Left hindlimb (tissue), 1 donor: ENCODE data around the gene TMEM151B.

Experiments used
- DNase-seq: peaks from one replicate; pipeline ENCODE4 v3.0.0-alpha.2; 2018

TMEM151B gene

DNA sequence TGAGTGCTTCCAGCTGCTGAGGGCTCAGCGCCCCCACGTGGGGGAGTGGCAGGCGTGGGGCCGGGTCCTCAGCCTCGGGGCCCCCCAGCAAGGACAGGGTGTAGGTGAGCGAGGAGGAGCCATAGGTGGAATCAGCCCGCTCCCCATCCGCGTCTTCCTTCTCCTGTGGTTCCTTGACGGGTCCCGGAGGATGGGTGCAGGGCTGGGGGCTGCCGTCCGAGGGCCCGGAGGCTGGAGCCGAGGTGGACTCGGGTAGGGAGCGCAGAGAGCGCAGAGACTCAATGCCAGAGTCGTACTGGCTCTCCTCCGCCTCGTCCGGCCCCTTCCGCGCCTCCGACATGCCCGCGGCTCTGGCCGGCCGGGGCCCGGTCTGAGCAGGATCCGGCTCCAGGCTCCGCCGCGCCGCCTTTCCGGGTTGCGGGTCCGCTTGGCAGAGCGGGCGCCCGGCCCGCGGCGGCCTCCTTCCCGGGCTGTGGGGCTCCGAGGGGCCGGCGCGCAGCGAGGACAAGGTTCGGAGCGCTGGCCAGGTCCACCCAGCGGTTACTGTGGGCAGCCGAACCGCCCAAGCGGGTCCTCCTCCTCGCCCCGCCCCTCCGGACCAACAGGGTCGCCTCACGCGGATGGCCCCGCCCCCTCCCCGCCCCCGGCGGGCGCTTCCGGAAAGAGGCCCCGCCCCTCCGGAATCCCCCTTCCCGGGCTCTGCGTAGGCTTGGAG is 5.1 kb upstream of the TMEM151B start, which contains the start of gene NFKBIE:
NFKBIE (minus strand) TSS at position 545 of the 715 bp plus-strand sequence; CDS start at position 340, 205 bp downstream.
- peak; percentile 96 for DNase-seq

DNA sequence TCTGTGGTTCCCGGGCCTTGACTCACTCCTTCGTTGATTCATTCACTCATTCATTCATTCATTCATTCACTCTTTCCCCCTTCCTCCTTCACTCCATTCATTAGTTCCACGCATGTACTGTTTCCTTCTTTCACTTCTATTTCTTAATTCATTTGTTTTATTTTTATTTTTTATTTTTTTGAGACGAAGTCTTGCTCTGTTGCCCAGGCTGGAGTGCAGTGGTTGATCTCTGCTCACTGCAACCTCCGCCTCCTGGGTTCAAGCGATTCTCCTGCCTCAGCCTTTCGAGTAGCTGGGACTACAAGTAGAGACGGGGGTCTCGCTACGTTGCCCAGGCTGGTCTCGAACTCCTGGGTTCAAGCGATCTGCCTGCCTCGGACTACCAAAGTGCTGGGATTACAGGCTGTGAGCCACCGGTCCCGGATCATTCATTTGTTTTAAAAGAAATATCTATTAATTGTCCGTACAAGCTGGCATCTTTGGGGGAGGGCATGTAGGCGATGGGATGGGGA is 4.5 kb upstream of the TMEM151B start:
- no peak for DNase-seq

DNA sequence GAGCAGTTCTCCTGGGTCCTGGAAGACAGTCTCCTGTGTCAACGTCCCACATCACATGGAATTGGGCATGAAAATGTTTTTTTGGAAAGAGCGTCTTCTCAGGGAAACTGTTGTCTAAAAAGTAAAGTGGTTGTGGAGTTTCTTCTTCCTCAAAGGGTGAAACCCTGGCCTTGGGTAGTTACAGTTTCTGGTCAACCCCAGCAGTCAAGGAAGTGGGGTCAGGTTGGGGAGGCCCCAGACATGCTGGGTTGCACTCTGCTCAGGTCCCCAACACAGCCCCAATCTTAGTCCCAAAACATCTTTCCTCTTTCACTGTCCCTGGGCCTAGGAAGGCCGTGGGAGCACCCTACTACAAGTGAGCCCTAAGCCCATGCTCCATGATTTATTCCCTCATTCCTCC is 3.9 kb upstream of the TMEM151B start:
- no peak for DNase-seq

DNA sequence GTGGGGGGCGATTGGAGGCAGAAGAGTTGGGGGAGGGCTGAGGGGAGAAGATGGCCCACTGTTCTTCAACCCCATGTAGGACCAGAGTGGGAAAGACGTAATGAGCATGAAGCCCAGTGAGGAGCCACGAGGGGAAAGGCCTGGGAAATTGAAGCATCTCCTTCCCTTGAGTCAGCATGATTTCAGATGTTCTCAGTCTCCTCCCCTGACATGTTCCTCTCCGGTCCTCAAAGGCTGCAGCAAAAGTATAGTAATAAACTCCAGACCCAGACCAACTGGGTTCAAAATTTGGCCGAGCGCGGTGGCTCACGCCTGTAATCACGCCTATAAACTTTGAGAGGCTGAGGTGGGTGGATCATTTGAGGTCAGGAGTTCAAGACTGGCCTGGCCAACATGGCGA is 3.0 kb upstream of the TMEM151B start:
- DNase-seq, result no peak

DNA sequence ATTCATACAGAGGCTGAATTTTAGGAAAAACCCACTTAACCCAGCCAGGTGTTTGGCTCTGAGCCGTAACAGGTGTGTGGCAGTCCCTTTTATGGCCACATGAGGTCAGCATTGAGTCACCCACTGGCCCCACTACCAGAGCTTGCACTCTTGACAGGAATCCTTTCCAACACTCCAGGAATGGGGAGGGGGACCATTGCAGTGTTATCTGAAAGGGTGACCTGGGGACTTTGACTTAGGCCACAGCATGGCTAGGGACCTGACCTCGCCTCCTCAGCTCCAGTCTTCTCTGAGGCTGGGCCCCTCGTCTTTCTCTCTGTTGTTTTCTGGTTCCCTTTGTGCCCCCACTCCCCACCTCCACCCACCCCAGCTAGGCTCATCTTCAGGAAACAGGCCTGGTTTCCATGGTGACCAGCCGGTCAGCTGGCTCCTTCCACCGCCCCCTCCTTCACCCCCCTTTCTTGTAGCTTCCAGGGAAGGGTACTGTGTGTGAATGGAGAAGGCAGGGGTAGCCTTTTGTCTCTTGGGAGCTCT is 2.1 kb upstream of the TMEM151B start:
- peak; percentile 68 for DNase-seq

DNA sequence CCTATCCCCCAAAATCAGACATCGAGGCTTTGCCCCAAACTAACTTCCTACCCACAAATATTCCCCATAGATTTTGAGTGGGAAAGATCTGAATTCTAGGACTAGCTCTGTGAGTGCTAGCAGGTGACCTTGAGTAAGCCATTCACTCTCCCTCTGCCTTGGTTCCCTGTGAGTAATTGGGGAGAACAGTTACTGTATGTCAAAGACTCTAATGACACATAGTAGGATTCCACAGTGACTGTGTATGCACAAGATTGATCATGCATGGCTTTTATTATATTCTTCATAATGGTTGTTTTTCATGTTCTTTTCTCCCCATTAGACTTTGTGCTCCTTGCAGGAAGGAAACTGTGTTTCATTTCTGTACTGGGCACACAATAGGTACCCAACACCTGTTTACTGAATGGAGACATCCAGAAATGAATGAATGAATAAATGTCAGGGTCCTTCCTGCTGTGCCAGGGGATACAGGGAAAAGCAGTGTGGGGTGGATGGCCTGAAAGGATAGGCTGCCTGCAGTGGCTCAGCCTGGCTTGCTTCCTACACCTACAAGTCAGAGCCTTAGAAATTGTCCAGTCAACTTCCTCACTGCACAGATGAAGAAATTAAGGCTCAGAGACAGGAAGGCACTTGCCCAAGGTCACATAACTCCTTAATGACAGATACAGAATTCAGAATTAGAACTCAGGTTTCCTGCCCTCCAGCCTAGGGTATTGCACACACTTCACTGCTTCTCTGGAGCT is 901 bp upstream of the TMEM151B start:
- no peak for DNase-seq

DNA sequence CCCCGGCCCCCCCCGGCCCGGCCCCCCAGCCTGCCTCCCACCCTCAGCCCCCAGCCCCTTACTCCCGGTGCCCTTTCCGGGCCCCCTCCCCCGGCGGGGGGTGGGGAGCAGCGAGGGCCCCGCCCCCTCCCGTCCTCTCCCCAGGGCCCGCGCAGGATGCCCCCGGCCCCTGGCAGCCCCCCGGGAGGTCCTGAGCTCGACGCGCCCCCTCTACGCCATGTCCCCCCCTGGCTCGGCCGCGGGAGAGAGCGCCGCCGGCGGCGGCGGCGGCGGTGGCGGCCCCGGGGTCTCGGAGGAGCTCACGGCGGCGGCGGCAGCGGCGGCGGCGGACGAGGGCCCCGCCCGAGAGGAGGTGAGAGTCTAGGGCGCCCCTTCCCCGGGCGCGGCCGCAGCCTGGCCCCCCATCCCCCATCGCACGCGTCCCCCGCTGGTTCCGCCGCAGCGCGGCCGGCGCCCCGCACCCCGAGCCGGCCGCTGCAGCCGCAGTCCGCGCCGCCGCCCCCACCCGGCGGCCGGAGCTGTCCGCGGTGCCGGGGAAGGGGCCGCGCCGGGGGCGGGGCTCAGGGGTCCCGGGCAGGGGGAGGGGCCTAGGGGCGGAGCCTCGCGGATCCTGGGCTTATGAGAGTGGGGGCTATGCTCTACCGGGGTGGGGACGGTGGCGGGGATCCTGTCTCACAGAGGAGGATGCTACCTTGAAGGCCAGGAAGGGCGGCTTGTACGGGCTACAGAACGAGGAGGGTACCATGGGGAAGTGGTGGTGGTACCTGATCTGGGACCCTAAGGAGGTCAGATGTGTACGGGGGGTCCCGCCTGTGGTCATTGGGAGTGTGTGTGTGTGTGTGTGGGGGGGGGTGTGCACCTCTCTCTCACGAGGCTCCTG is 516 bp downstream of the TMEM151B start:
- DNase-seq, result no peak

DNA sequence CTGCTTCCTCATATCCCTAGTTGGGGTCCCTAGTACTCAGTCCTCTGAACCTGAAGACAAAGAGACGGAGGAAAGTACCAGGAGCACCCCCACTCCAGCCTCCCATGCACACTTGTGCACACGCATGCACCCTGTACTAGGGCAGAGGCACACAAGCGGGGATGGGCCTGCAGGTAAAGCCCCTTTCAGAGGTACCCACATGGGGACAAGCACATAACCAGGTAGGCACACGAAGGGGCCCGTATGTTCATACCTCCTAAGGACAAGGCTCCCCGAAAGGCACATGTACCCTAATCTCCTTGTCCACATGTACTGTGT is 1.1 kb downstream of the TMEM151B start:
- DNase-seq, result no peak

DNA sequence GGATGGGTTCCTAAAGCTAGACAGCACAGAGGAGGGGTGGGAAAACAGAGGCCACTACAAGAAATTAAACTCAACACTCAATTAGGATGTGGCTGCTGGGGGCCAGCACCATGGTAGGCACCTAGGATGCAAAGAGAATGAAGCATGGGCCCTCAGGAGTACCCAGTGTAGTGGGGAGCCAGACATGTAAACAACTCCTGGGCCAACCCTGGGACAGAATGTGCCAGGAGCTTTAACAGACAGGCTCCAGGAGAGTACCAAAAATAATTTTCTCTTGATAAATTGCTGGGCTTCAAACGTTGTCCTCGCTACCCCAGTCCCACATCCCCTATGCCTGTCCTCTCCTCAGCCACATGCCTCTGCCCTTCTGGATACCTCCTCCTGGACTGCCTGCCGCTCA is 1.7 kb downstream of the TMEM151B start:
- no peak for DNase-seq

DNA sequence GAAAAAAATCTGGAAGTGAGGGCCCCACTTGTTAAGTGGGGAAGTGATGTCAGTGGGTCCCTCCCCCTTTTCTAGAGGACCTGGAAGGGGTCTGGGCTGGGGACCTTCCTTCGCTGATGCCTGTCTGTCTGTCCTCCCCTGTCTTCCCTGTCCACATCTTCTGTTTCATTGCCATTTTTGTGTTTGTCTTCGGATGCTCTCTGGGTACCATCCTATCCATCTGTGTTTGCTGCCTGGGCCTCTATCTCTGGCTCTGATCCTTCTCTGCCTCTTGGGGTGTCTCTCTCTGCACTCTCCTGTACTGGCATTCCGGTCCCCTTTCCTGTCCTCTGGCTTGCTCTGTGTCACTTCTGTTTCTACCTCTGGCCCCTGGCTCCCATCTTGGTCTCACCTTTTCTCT is 2.3 kb downstream of the TMEM151B start:
- DNase-seq, result no peak

DNA sequence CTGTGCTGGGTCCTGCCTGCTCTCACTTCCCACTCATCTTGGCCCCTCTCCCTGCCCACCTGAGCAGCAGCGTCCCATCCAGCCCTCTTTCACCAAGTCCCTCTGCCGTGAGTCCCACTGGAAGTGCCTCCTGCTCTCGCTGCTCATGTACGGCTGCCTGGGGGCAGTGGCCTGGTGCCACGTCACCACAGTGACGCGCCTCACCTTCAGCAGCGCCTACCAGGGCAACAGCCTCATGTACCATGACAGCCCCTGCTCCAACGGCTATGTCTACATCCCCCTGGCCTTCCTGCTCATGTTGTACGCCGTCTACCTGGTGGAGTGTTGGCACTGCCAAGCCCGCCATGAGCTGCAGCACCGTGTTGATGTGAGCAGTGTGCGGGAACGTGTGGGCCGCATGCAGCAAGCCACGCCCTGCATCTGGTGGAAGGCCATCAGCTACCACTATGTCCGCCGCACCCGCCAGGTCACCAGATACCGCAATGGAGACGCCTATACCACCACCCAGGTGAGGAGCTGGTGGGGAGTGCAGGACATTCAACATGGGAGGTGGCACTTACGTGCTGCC is 2.8 kb downstream of the TMEM151B start:
- DNase-seq, result no peak

DNA sequence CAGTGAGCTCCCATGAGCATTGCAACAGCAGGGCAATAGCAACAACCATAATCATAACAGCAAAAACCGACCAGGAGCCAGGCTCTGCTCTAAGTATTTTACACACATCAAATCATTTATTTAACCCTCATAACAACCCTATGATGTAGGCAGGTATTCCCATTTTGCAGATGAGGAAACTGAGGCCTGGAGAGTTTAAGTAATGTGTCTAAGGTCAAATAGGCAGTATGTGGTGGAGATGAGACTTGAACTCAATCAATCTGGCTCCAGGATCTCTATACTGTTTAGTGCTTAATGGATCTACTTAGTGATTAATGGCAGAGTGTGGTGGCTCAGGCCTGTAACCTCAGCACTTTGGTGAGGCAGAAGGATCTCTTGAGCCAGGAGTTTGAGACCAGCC is 3.4 kb downstream of the TMEM151B start:
- no peak for DNase-seq

DNA sequence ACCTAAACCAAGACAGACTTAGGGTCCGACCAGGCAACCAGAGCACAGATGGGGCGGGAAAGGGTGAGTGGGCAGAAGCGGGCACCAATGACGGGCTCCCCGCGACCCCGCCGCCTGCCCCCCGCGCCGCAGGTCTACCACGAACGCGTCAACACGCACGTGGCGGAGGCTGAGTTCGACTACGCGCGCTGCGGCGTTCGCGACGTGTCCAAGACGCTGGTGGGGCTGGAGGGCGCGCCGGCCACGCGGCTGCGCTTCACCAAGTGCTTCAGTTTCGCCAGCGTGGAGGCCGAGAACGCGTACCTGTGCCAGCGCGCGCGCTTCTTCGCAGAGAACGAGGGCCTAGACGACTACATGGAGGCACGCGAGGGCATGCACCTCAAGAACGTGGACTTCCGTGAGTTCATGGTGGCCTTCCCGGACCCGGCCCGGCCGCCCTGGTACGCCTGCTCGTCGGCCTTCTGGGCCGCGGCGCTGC is 5.1 kb downstream of the TMEM151B start:
- no peak for DNase-seq

DNA sequence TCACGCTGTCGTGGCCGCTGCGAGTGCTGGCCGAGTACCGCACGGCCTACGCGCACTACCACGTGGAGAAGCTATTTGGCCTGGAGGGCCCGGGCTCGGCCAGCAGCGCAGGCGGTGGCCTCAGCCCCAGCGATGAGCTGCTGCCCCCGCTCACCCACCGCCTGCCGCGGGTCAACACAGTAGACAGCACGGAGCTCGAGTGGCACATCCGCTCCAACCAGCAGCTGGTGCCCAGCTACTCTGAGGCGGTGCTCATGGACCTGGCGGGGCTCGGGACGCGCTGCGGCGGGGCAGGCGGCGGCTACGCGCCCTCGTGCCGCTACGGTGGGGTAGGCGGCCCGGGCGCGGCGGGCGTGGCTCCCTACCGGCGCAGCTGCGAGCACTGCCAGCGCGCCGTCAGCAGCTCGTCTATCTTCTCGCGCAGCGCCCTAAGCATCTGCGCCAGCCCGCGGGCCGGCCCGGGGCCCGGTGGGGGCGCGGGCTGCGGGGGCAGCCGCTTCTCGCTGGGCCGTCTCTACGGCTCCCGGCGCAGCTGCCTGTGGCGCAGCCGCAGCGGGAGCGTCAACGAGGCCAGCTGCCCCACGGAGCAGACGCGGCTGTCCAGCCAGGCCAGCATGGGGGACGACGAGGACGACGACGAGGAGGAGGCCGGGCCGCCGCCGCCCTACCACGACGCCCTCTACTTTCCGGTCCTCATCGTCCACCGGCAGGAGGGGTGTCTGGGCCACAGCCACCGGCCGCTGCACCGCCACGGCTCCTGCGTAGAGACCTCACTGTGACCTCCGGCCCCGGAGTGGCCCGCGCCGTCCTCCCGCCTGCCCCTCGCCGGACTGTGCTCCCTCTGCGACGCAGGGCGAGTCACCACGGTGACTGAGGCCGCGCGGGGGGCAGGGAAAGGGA is 5.7 kb downstream of the TMEM151B start:
- DNase-seq, result peak; percentile 44

DNA sequence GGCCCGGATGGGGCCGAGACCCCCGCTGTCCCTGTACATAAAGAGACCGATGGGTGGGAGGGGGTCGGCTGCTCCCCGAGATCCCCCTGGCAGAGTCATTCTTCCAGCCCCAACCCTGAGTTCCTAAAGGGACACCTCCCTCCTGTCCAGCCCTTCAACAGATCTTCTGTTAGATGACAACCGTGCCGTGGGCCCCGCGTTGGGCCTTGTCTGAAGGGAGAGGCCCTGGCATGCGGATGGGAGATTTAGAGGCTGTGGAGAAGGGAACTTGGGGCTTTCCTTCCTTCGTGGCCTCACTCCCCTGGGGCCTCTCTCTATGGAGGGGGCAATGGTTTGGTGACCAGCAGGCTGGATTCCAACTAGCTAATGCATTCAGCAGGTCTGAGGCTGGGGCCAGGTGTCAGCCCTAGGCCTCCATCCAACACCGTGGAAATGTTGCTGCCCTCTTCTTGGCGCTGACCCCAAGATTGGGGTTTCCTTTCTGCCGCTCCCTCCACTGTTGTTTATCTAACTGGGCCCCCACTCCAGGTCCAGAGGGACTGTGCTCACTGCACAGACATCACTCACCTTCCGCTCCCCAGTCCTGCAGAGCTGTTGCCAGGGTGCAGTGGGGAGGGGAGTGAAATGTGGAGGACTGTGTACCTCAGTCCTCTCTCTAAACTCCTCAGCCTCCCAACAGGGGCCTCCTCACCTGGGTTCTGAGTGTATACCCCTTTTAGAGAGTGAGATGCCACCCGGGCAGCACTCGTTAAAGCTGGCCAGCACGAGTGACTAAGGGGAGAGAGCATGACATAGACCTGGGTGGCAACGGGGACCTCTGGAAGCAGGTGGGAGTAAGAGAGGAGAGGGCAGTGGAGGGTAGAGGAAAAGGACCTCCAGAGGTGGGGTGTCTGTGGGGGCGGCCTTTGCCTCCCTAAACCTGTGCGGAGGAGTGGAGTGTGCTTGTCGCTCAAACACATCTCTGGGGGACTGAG is 6.7 kb downstream of the TMEM151B start:
- DNase-seq, result peak; percentile 19

DNA sequence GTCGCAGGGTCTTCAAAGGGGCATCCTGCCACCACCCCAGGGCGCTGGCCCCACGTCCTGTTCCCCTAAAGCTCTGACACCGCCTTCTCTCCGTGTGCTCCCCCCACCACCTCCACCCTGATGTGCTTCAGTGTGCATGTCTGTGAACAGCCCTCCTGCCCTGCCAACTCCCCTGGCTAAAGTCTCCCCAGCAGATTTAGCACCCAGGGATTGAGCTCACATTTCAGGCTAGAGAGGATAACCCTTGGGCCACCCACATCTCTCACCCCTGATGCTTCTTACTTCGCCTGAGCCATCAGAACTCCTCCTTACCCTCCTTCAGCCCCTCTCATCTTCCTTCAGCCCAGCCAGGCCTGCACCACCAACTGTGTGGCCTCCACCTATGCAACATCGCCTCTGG is 7.5 kb downstream of the TMEM151B start:
- peak; percentile 3 for DNase-seq

DNA sequence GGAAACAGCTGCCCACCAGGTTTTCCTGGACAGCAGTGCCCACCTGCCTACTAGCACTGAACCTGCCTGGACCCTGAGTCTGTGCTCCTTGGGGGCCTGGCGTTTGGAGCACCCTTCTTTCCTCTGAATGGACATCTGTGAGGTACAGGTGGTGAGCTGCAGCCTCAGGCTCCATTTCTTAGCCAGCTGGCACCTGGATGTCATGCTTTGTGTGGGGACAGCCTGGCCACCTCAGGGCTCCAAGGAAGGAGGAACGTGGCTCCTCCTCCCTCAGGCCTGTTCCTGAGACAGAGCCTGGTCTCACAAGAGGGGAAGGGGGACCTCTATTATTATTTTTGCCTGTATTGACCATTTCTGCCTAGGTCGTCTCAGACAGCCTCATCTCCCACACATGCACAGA is 8.1 kb downstream of the TMEM151B start:
- peak; percentile 8 for DNase-seq

DNA sequence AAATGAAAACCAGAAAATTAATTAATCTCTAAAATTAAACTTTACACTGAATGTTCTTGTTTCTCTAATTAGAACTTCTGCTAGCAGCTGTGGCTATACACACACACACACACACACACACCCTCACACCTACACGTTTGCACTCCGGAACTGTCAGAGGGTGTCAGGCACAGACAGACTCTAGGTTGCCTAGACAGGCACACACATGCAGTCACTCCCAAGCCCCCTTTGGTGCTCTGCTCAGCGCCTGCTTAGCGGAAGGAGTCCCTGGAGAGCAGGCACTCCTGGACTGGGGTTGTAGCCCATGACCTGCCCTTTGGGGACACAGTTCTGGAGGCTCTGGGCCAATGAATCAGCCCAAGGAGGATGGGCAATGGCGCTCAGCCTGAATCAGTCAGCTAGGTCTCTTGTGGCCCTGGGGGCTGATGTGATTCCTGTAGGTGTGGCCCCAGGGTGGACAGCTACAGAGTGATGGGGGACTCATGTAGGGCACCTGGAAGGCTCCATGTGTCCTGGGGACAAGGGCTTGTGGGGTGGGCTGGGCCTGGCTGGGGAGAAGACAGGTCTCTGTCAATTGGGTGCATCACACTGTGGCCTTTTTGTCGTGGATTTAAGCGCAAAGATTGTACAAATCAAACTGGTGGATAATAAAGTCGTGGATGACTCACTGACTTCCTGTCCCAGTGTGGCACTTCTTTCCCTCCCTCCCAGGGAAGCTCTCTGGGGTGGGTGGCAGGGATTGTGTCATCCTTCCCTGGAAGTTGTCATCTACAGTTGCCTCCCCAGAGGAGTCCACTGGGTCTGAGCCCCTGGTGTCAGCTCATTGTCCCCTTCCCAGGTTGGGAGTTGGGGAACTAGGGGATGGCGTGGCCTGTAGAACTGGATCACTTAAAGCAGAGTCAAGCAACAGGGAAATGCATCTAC is 8.8 kb downstream of the TMEM151B start:
- peak; percentile 3 for DNase-seq

DNA sequence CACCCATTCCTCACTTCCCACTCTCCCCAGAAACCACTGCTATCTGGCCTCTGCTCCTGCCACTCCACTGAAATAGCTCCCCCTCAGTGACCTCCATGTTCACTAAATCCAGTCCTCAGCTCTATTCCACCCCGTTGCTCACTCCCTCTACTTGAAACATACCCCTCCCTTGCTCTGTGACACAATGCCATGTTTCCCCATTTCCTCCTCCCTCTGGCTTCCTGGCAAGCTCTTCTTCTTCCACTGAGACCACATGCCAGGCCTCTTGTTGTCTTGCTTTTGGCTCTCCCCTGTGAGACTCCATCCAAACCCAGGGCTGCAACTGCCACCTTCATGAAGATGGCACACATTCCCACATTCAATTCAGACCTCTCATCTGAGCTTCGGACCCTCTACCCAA is 13.9 kb downstream of the TMEM151B start:
- no peak for DNase-seq
